ENCODE measurements around the gene ACOXL. TPM values are rescaled to one million over a fixed set of nuclear protein-coding genes. Genes with fewer than 3 reads are reported as not detected.

The ACOXL gene
- total RNA-seq, 4 donors from 2014 or later = not detected

- Histone ChIP-seq H3K4me1 (no peaks in the 10 kb centered on the region), H3K4me3 (no peak overlapping the region), H3K27me3 (no peaks in the 10 kb centered on the region), H3K9me3 (no peaks in the 10 kb centered on the region), H3K36me3 (no peaks in the 10 kb centered on the region), H3K27ac (no peak overlapping the region)
- no peak for DNase-seq
- no peak for TF ChIP-seq CTCF (IDR thresholded peaks at IDR 0.05)
- TF ChIP-seq POLR2A (IDR thresholded peaks at IDR 0.05) = no peak
Measured at GRCh38 chr2:110829413-110830146, 97.2 kb downstream of the ACOXL start.

- Histone ChIP-seq H3K4me3 (no peak overlapping the region), H3K27ac (no peak overlapping the region), H3K36me3 (no peaks in the 10 kb centered on the region), H3K4me1 (no peaks in the 10 kb centered on the region), H3K27me3 (no peaks in the 10 kb centered on the region), H3K9me3 (no peaks in the 10 kb centered on the region)
- TF ChIP-seq CTCF (IDR thresholded peaks at IDR 0.05) (no peak), POLR2A (IDR thresholded peaks at IDR 0.05) (no peak)
- no peak for DNase-seq
Measured at GRCh38 chr2:110832740-110833139, 100.4 kb downstream of the ACOXL start.

GRCh38 chr2:110834134-110834827 is 101.9 kb downstream of the ACOXL start:
- Histone ChIP-seq H3K27ac (no peak overlapping the region), H3K9me3 (no peaks in the 10 kb centered on the region), H3K36me3 (no peaks in the 10 kb centered on the region), H3K4me3 (no peak overlapping the region), H3K4me1 (no peaks in the 10 kb centered on the region), H3K27me3 (no peaks in the 10 kb centered on the region)
- DNase-seq = no peak
- TF ChIP-seq POLR2A (IDR thresholded peaks at IDR 0.05) = no peak
- no peak for TF ChIP-seq CTCF (IDR thresholded peaks at IDR 0.05)

GRCh38 chr2:110836671-110837070 is 104.3 kb downstream of the ACOXL start:
- no peak for DNase-seq
- H3K27ac ChIP-seq = no peak overlapping the region
- no peaks in the 10 kb centered on the region for H3K36me3 ChIP-seq
- no peaks in the 10 kb centered on the region for H3K27me3 ChIP-seq
- H3K9me3 ChIP-seq = no peaks in the 10 kb centered on the region
- no peaks in the 10 kb centered on the region for H3K4me1 ChIP-seq
- TF ChIP-seq CTCF (IDR thresholded peaks at IDR 0.05) (no peak), POLR2A (IDR thresholded peaks at IDR 0.05) (no peak)
- no peak overlapping the region for H3K4me3 ChIP-seq

GRCh38 chr2:110837446-110838409 is 105.4 kb downstream of the ACOXL start:
- no peak for TF ChIP-seq POLR2A (IDR thresholded peaks at IDR 0.05)
- no peak for TF ChIP-seq CTCF (IDR thresholded peaks at IDR 0.05)
- DNase-seq = no peak
- Histone ChIP-seq H3K27me3 (no peaks in the 10 kb centered on the region), H3K4me1 (no peaks in the 10 kb centered on the region), H3K27ac (no peak overlapping the region), H3K4me3 (no peak overlapping the region), H3K36me3 (no peaks in the 10 kb centered on the region), H3K9me3 (no peaks in the 10 kb centered on the region)
